KG1 (cell line): ENCODE measurements around the gene SCUBE1.

Experiments
- DNase-seq: peaks from one replicate; lab custom pipeline; 2025; lab: John Stamatoyannopoulos, UW

Gene SCUBE1

GRCh38 chr22:43326331-43327156, 16.6 kb downstream of the SCUBE1 start:
- DNase-seq = no peak

- DNase-seq = no peak
These were observed 18.0 kb downstream of the SCUBE1 start for GRCh38 chr22:43325176-43325575.

DNA sequence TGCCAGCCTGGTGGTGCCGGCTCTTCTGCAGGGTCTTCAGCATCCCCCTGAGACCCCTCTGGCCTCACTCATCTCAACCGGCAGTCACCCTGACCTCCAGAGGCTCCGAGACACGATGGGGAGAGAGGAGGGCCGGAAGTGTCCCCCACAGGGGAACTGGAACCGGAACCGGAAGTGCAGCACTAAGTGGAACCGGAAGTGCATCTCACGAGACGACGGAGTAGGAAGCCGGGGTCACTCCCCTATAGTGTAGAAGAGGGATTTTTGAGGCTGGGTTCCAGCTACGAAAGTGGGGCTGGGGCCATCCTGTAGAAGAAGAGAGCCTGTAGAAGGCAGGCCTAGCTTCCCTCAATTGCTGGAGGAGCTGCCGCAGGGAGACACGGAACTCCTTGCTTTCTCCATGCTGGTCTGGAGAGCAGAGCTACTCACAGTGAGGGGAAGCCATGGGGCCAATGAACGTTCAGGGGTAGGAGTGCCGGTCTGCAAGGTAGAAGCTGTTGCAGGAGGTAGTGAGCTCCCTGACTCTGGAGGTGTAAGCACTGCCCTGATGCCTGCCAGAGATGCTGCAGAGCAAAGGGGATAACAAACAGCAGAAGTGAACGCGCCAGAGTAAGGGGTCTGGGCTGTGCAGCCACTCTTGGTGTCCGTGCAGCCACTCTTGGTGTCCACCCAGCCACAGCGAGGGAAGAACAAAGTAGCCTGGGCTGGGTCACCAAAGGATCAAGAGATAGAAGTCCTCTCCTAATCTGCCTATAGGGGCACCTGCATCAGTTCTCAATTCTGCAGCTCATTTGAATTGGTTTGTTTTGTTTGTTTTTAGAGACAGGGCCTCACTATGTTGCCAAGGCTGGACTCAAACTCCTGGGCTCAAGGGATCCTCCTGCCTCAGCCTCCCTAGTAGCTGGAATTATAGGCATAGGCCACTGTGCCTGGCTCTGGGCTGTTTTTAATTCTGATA, 21.9 kb downstream of the SCUBE1 start:
- DNase-seq = no peak

- no peak for DNase-seq
These were observed 23.3 kb downstream of the SCUBE1 start for GRCh38 chr22:43319661-43320486.

DNA sequence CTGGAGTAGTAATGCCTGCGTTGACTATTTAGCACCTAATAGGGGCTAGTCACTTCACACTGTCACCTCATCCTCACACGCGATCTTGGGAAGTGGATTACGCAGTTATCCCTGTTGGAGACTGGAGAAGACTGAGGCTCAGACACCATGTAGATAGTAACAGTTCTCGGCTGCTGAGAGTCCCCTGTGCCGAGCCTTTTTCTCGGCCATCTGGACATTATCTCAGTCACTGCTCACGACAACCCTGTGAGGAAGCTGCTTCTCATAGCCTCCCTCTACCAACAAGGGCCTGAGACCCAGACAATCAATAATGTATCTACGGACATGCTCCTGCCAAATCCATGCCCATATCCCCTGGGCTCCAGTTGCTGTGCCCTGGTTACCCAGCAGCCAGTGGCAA, 25.9 kb downstream of the SCUBE1 start:
- DNase-seq = no peak

DNA sequence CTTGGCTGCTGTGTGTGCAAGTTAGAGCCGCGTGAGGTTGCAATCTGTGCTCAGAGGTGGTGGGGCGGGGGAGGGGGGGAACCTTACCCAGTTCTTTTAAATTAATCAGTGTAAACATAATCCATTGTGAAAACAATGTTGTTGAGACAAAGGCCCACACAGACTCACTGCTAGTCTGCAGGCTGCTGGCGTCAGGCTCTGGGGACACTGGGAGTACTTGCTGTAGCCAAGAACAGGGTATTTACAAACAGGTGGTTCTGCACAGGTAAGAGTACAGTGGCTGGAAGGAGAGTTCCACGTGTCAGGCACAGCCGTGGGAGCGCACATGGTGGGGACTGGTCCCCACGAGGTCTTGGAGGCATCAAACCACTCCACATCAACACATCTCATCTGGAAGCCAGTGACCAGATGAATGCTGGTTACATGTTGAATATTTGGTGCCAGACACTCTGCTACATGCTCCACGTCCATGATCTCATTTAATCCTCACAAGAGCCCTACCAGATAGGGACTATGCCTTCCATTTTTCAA, 27.4 kb downstream of the SCUBE1 start:
- DNase-seq = no peak

DNA sequence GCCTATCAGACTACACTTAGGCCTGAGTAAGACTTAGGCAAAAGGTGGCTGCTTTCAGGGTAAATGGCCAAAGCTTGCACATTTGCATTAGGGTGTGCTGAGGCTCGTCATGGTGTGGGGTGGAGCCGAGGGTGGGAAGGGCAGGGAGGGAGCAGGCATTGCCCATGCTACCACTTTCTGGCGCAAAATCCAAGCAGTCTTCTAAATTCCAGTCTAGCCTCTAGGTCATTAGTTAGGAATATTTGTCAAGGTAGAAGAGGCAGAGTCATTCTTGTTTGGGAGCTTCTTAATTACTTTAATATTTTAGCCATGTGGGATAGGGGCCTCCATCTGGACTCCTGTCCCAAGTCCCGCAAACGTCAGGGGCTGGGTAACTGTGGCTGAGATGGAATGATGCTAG, 28.6 kb downstream of the SCUBE1 start:
- DNase-seq = no peak

GRCh38 chr22:43313890-43314474, 29.2 kb downstream of the SCUBE1 start:
- DNase-seq = no peak

- no peak for DNase-seq
These were observed 29.8 kb downstream of the SCUBE1 start for GRCh38 chr22:43313244-43313889.

DNA sequence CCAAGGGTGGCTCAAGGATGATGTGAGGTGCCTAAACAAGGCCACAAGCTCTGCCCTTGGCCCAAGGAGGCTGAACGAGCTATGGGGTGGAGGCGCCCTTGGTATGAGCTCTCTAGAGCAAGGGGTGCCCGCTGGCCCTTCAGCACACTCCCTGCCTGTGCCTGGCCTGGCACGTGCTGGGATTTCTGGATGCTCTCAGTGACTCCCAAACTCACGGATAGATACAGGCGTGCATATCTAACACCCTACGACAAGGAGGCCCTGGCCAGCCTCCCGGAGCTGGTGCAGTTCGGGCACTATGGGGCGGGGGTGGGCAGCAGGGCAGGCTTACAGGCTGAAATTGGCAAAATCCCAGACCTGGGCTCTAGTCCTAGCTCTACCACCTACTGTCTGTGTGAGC, 30.6 kb downstream of the SCUBE1 start:
- DNase-seq = no peak

DNA sequence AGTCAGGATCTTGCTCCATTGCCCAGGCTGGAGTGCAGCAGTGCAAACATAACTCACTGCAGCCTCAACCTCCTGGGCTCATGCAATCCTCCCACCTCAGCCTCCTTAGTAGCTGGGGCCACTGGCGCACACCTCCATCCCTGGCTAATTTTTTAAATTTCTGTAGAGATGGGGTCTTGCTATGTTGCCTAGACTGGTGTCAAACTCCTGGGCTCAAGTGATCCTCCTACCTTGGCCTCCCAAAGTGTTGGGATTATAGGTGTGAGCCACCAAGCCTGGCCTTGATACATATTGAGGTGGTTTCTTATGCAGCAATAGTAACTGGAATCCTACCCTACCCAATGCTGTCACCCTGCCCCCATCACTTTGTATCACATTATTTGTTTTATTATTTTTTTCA, 32.4 kb downstream of the SCUBE1 start:
- no peak for DNase-seq

- no peak for DNase-seq
These were observed 32.9 kb downstream of the SCUBE1 start for GRCh38 chr22:43310311-43310710.

GRCh38 chr22:43308836-43309235, 34.3 kb downstream of the SCUBE1 start:
- no peak for DNase-seq

DNA sequence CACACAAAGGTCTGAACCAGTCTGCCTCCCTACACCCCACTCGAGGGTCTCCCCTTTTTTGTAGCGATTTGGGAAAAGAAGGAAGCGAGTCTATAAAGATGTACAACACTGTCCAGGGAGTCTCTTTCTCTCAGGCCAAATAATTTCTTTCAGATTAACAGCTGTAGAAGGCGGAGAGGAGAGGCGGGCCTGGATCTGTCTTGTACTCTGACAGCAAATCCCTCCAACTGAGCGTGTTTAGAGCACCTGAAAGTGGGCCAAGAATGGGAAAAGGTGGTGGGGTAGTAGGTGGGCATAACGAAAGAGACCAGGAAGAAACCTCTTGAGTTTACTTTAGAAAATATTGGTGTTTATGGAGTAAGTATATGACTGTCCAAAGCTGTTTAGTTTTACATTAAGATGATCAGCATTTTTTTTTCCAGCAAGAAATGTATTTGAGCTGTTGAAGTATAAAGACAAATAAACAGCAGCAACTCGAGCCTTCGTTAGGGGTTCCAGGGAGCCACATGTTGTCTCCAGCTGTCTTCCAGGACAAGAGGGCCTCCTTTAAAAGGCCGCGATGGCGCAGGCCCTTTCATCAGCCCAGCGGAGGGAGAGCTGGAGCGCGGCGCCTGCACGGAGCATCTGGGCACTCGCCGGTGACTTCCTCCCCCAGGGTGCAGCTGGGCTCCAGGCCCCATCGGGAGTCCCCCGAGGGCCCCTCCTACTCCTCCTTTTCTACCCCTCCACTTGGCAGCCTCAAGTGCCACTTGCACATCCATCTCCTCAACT, 34.9 kb downstream of the SCUBE1 start:
- no peak for DNase-seq

DNA sequence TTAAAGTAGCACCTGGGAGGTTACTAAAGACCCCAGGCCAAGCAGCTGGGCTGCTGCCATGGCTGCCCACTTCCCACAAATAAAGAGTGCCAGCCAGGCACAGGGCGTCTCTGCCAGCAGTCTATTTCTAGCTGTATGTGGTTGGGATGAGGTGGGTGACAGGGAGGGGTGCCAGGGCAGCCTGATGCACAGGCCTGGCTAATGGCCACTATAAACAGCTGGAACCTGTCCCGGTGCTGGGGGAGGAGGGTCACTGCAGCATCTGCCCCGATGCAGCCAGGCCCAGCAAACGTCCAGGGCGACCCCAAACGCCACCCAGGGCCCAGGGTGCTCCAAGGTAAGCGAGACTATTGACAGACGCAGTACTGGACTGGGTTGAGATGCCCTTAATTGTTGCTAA, 37.4 kb downstream of the SCUBE1 start:
- no peak for DNase-seq

- DNase-seq = no peak
These were observed 38.2 kb downstream of the SCUBE1 start for GRCh38 chr22:43304831-43305590.

GRCh38 chr22:43303751-43304150, 39.4 kb downstream of the SCUBE1 start:
- no peak for DNase-seq

GRCh38 chr22:43303166-43303565, 40.0 kb downstream of the SCUBE1 start:
- DNase-seq = no peak

GRCh38 chr22:43302531-43303041, 40.6 kb downstream of the SCUBE1 start:
- DNase-seq = no peak
